ENCODE measurements around the gene FSTL4. TPM values are rescaled to one million over a fixed set of nuclear protein-coding genes. Genes with fewer than 3 reads are reported as not detected.

FSTL4 gene
- total RNA-seq, 4 donors from 2014 or later: 5.1 to 8.3 (median 6.0) TPM

DNA sequence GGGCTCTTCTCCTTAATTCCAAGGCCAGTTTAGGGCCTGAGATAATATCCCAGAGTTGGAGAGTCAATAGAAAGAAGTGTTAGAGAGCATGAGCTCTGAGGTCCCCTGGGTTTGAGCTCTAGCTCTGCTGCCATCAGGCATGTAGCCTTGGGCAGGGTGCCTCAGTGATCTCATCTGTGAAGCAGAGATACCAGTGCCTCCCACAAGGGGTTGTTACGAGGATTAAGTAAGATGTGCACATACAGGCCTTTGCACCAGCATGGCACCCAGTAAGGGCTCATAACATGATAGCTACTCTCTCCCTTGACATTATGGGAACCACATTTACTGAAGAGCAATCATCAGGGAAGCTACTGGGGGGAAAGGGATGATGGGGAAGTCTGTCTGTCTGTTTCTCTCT lies 294.8 kb downstream of the FSTL4 start:
- DNase-seq (ENCODE audit: low spot score in 2 of 2): no peak
- no peak for TF ChIP-seq POLR2A (IDR thresholded peaks at IDR 0.05)
- TF ChIP-seq, protein P1, sequence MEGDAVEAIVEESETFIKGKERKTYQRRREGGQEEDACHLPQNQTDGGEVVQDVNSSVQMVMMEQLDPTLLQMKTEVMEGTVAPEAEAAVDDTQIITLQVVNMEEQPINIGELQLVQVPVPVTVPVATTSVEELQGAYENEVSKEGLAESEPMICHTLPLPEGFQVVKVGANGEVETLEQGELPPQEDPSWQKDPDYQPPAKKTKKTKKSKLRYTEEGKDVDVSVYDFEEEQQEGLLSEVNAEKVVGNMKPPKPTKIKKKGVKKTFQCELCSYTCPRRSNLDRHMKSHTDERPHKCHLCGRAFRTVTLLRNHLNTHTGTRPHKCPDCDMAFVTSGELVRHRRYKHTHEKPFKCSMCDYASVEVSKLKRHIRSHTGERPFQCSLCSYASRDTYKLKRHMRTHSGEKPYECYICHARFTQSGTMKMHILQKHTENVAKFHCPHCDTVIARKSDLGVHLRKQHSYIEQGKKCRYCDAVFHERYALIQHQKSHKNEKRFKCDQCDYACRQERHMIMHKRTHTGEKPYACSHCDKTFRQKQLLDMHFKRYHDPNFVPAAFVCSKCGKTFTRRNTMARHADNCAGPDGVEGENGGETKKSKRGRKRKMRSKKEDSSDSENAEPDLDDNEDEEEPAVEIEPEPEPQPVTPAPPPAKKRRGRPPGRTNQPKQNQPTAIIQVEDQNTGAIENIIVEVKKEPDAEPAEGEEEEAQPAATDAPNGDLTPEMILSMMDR (IDR thresholded peaks at IDR 0.05): no peak
- no peak overlapping the region for H3K4me3 ChIP-seq (ENCODE audit: low read depth, poor library complexity, severe bottlenecking)
- intact Hi-C loops (cut with DNase I; ENCODE audit: low total_unique reads): no loop called here
- 60 to 69% methylated on average over 1 of the region's 1 CpG for WGBS, 2 donors

- DNase-seq (ENCODE audit: low spot score in 2 of 2): no peak
- no peak for TF ChIP-seq POLR2A (IDR thresholded peaks at IDR 0.05)
- TF ChIP-seq, protein P1 (IDR thresholded peaks at IDR 0.05): no peak
- 84 to 91% methylated on average over 22 of the region's 22 CpGs for WGBS, 2 donors
- intact Hi-C loops (cut with DNase I; ENCODE audit: low total_unique reads): no loop called here
- H3K4me3 ChIP-seq (ENCODE audit: low read depth, poor library complexity, severe bottlenecking): no peak overlapping the region
Measured at GRCh38 chr5:133316346-133317343, 295.7 kb downstream of the FSTL4 start.

DNA sequence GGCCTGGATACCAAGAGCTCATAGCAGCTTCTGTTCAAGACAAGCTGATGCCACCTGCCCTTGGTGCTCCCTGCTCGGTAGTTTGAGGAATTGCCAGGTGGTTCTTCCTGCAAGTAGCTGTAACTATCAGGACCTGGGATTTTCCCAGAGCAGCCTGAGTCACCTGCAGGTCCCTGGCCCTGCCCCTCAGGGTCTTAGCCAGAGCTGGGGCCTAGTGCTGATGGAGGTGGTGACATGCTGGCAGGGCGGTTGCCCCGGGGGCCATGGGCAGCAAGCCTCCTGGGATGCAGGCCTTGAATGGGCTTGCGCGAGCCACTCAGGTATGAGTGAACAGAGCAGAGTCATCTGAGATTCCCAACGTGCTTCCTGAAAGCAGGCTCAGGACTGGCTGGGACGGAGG lies 298.3 kb downstream of the FSTL4 start:
- intact Hi-C loops (cut with DNase I; ENCODE audit: low total_unique reads): no loop called here
- WGBS, 2 donors: 48 to 93% methylated on average over 2 to 7 of the region's 7 CpGs
- H3K4me3 ChIP-seq (ENCODE audit: low read depth, poor library complexity, severe bottlenecking): no peak overlapping the region
- TF ChIP-seq, protein P1 (IDR thresholded peaks at IDR 0.05): no peak
- TF ChIP-seq POLR2A (IDR thresholded peaks at IDR 0.05): no peak
- no peak for DNase-seq (ENCODE audit: low spot score in 2 of 2)

GRCh38 chr5:133311176-133311575 lies 301.2 kb downstream of the FSTL4 start:
- TF ChIP-seq, protein P1 (IDR thresholded peaks at IDR 0.05): no peak
- no peak for TF ChIP-seq POLR2A (IDR thresholded peaks at IDR 0.05)
- 92 to 100% methylated on average over 4 of the region's 4 CpGs for WGBS, 2 donors
- no peak for DNase-seq (ENCODE audit: low spot score in 2 of 2)
- no peak overlapping the region for H3K4me3 ChIP-seq (ENCODE audit: low read depth, poor library complexity, severe bottlenecking)
- intact Hi-C loops (cut with DNase I; ENCODE audit: low total_unique reads): no loop called here

DNA sequence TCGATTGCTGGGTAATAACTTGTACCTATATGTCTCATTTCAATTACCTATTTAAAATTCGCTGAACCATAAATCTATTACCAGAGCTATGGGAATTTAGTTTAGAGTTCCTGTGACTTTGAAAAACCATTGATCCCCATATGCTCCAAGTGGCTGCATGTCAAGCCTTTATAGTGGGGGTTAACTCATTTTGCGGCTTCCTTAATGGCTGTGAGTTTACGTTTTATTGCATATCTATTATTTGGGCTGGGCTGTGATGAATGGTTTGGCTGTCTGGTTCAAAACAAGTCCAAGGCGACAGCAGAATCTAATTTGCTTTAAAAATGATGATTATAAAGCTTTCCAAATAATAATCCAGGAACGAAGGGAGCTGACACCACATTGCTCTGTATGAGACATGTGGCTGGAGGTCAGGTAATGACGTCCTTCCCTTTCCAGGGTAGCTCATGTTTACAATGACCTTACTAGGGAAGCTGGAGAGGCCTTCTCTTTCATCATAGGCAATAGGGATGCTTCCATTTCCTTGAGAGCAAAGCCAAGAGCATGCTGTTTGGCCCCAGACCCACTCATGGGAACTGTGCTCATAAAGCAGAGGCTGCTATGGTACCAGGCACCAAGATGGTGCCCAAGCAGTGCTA lies 302.2 kb downstream of the FSTL4 start:
- DNase-seq (ENCODE audit: low spot score in 2 of 2): no peak
- H3K4me3 ChIP-seq (ENCODE audit: low read depth, poor library complexity, severe bottlenecking): no peak overlapping the region
- intact Hi-C loops (cut with DNase I; ENCODE audit: low total_unique reads): no loop called here
- no peak for TF ChIP-seq POLR2A (IDR thresholded peaks at IDR 0.05)
- TF ChIP-seq, protein P1 (IDR thresholded peaks at IDR 0.05): no peak
- WGBS, 2 donors: 60 to 71% methylated on average over 7 of the region's 7 CpGs

Data from lower leg skin (tissue), 4 donors.